ENCODE results near the gene GLP1R.

- TF ChIP-seq POLR2A (IDR thresholded peaks at IDR 0.05; ENCODE audit: low read length) (no peak), GATA1 (IDR thresholded peaks at IDR 0.05; ENCODE audit: low read depth, low read length) (no peak)
Observed at GRCh38 chr6:39037082-39037508, 11.5 kb upstream of the GLP1R start.
